ENCODE data around the gene TMEM255B. TPM values are rescaled to one million over a fixed set of nuclear protein-coding genes. Genes with fewer than 3 reads are reported as not detected.

TMEM255B gene
- total RNA-seq, 2 experiments from 2014 or later = 1.3 to 1.8 TPM

- ChIA-PET POLR2A (no interaction called here), CTCF (interaction anchor here (0.7 kb wide), 1 partner anchor 148 kb away, joined by 3 read pairs; no protein-coding TSS in a partner anchor)
- Mint-ChIP-seq H3K27me3 (peaks cover 18% of the 10 kb centered on the region), H3K27ac (no peak overlapping the region), H3K4me3 (no peak overlapping the region), H3K36me3 (ENCODE audit: low read depth) (no peaks in the 10 kb centered on the region), H3K9me3 (peaks cover 9% of the 10 kb centered on the region), H3K4me1 (no peaks in the 10 kb centered on the region)
- DNase-seq = no peak
Observed at GRCh38 chr13:113730831-113731191, 28.2 kb upstream of the TMEM255B start.

- Mint-ChIP-seq H3K4me3 (no peak overlapping the region), H3K27ac (no peak overlapping the region)
- CTCF ChIA-PET = no interaction called here
Observed at GRCh38 chr13:113731192-113732175, 27.5 kb upstream of the TMEM255B start.

GRCh38 chr13:113732176-113732960 lies 26.7 kb upstream of the TMEM255B start:
- ChIA-PET CTCF (no interaction called here), POLR2A (no interaction called here)
- no peaks in the 10 kb centered on the region for H3K4me1 Mint-ChIP-seq
- H3K27me3 Mint-ChIP-seq = peaks cover 18% of the 10 kb centered on the region
- peaks cover 9% of the 10 kb centered on the region for H3K9me3 Mint-ChIP-seq
- no peak for DNase-seq
- no peaks in the 10 kb centered on the region for H3K36me3 Mint-ChIP-seq (ENCODE audit: low read depth)
- no peak overlapping the region for H3K4me3 Mint-ChIP-seq
- no peak overlapping the region for H3K27ac Mint-ChIP-seq

More at GRCh38 chr13:113731192-113732175, 27.5 kb upstream of the TMEM255B start:
- DNase-seq = no peak
- Mint-ChIP-seq H3K4me1 (no peaks in the 10 kb centered on the region), H3K27me3 (peaks cover 18% of the 10 kb centered on the region), H3K9me3 (peaks cover 9% of the 10 kb centered on the region), H3K36me3 (ENCODE audit: low read depth) (no peaks in the 10 kb centered on the region)
- POLR2A ChIA-PET = no interaction called here

GRCh38 chr13:113732961-113733950 lies 25.8 kb upstream of the TMEM255B start:
- Mint-ChIP-seq H3K27ac (no peak overlapping the region), H3K36me3 (ENCODE audit: low read depth) (no peaks in the 10 kb centered on the region), H3K4me1 (no peaks in the 10 kb centered on the region), H3K4me3 (no peak overlapping the region), H3K27me3 (peaks cover 20% of the 10 kb centered on the region), H3K9me3 (peaks cover 9% of the 10 kb centered on the region)
- POLR2A ChIA-PET = no interaction called here
- CTCF ChIA-PET = no interaction called here
- no peak for DNase-seq

GRCh38 chr13:113734099-113734825 lies 24.8 kb upstream of the TMEM255B start:
- Mint-ChIP-seq H3K36me3 (ENCODE audit: low read depth) (no peaks in the 10 kb centered on the region), H3K4me3 (no peak overlapping the region)
- DNase-seq = no peak

GRCh38 chr13:113734826-113735125 lies 24.2 kb upstream of the TMEM255B start:
- POLR2A ChIA-PET = no interaction called here
- peaks cover 9% of the 10 kb centered on the region for H3K9me3 Mint-ChIP-seq
- CTCF ChIA-PET = no interaction called here
- no peaks in the 10 kb centered on the region for H3K36me3 Mint-ChIP-seq (ENCODE audit: low read depth)
- no peaks in the 10 kb centered on the region for H3K4me1 Mint-ChIP-seq
- peaks cover 9% of the 10 kb centered on the region for H3K27me3 Mint-ChIP-seq
- no peak for DNase-seq
- no peak overlapping the region for H3K4me3 Mint-ChIP-seq
- H3K27ac Mint-ChIP-seq = no peak overlapping the region

More at GRCh38 chr13:113734099-113734825, 24.8 kb upstream of the TMEM255B start:
- CTCF ChIA-PET = no interaction called here
- no peaks in the 10 kb centered on the region for H3K4me1 Mint-ChIP-seq
- H3K27me3 Mint-ChIP-seq = peaks cover 13% of the 10 kb centered on the region
- POLR2A ChIA-PET = no interaction called here
- H3K9me3 Mint-ChIP-seq = peaks cover 9% of the 10 kb centered on the region
- no peak overlapping the region for H3K27ac Mint-ChIP-seq

GRCh38 chr13:113735194-113735593 lies 23.8 kb upstream of the TMEM255B start:
- Mint-ChIP-seq H3K36me3 (ENCODE audit: low read depth) (no peaks in the 10 kb centered on the region), H3K27ac (no peak overlapping the region), H3K9me3 (peaks cover 9% of the 10 kb centered on the region), H3K4me3 (no peak overlapping the region), H3K27me3 (peaks cover 11% of the 10 kb centered on the region), H3K4me1 (no peaks in the 10 kb centered on the region)
- ChIA-PET POLR2A (no interaction called here), CTCF (no interaction called here)
- no peak for DNase-seq

- DNase-seq = no peak
- H3K9me3 Mint-ChIP-seq = peaks cover 9% of the 10 kb centered on the region
- H3K4me3 Mint-ChIP-seq = no peak overlapping the region
- H3K27me3 Mint-ChIP-seq = peaks cover 11% of the 10 kb centered on the region
- no peaks in the 10 kb centered on the region for H3K36me3 Mint-ChIP-seq (ENCODE audit: low read depth)
- H3K27ac Mint-ChIP-seq = no peak overlapping the region
- POLR2A ChIA-PET = no interaction called here
- CTCF ChIA-PET = interaction anchor here (1.1 to 1.7 kb wide), 2 partner anchors 11 to 26 kb away, joined by 3 to 4 read pairs; no protein-coding TSS in a partner anchor
- H3K4me1 Mint-ChIP-seq = peaks cover under 1% of the 10 kb centered on the region
Observed at GRCh38 chr13:113735750-113736149, 23.3 kb upstream of the TMEM255B start.

- peaks cover 9% of the 10 kb centered on the region for H3K9me3 Mint-ChIP-seq
- H3K27ac Mint-ChIP-seq = no peak overlapping the region
- ChIA-PET POLR2A (no interaction called here), CTCF (interaction anchor here (1.1 to 1.7 kb wide), 2 partner anchors 12 to 25 kb away, joined by 3 to 4 read pairs; no protein-coding TSS in a partner anchor)
- no peak overlapping the region for H3K4me3 Mint-ChIP-seq
- peaks cover 6% of the 10 kb centered on the region for H3K4me1 Mint-ChIP-seq
- H3K36me3 Mint-ChIP-seq (ENCODE audit: low read depth) = no peaks in the 10 kb centered on the region
- DNase-seq = no peak
- H3K27me3 Mint-ChIP-seq = peaks cover 14% of the 10 kb centered on the region
Observed at GRCh38 chr13:113736258-113736731, 22.7 kb upstream of the TMEM255B start.

- POLR2A ChIA-PET = no interaction called here
- CTCF ChIA-PET = no interaction called here
- H3K27me3 Mint-ChIP-seq = peaks cover 22% of the 10 kb centered on the region
Observed at GRCh38 chr13:113737803-113738202, 21.2 kb upstream of the TMEM255B start.

GRCh38 chr13:113739527-113740285 lies 19.3 kb upstream of the TMEM255B start:
- H3K9me3 Mint-ChIP-seq = no peaks in the 10 kb centered on the region
- peaks cover 22% of the 10 kb centered on the region for H3K27me3 Mint-ChIP-seq
- H3K4me3 Mint-ChIP-seq = no peak overlapping the region
- DNase-seq = no peak
- peaks cover 19% of the 10 kb centered on the region for H3K4me1 Mint-ChIP-seq
- ChIA-PET CTCF (no interaction called here), POLR2A (no interaction called here)
- no peaks in the 10 kb centered on the region for H3K36me3 Mint-ChIP-seq (ENCODE audit: low read depth)
- H3K27ac Mint-ChIP-seq = no peak overlapping the region

More at GRCh38 chr13:113737803-113738202, 21.2 kb upstream of the TMEM255B start:
- Mint-ChIP-seq H3K4me3 (no peak overlapping the region), H3K9me3 (peaks cover 9% of the 10 kb centered on the region), H3K27ac (no peak overlapping the region), H3K4me1 (peaks cover 19% of the 10 kb centered on the region), H3K36me3 (ENCODE audit: low read depth) (no peaks in the 10 kb centered on the region)
- no peak for DNase-seq
